ENCODE measurements around the gene GRIK3.

The GRIK3 gene

DNA sequence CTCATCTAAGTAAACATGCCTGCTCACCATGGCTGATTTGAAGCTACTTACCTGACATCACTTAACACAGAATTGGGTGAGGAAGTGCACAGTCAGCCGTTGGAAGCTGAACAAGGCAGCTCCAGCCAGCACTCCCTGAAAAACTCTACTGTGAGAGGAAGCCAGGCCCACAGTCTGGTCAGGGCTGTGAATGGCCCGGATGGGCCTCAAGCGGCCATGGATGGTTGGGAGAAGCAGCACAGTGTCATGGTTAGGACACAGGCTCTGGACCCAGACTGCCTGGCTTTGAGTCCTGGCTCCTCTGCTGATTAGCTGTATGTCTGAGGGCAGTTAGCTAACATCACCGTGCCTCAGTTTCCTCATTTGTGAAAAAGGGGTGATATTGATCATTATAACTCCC is 267.8 kb downstream of the GRIK3 start:
- H3K4me3 ChIP-seq (ENCODE audit: low read depth, low read length) = no peak overlapping the region
- TF ChIP-seq, protein P1, sequence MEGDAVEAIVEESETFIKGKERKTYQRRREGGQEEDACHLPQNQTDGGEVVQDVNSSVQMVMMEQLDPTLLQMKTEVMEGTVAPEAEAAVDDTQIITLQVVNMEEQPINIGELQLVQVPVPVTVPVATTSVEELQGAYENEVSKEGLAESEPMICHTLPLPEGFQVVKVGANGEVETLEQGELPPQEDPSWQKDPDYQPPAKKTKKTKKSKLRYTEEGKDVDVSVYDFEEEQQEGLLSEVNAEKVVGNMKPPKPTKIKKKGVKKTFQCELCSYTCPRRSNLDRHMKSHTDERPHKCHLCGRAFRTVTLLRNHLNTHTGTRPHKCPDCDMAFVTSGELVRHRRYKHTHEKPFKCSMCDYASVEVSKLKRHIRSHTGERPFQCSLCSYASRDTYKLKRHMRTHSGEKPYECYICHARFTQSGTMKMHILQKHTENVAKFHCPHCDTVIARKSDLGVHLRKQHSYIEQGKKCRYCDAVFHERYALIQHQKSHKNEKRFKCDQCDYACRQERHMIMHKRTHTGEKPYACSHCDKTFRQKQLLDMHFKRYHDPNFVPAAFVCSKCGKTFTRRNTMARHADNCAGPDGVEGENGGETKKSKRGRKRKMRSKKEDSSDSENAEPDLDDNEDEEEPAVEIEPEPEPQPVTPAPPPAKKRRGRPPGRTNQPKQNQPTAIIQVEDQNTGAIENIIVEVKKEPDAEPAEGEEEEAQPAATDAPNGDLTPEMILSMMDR (conservative IDR thresholded peaks at IDR 0.05; ENCODE audit: low read depth, low read length) = no peak
- DNase-seq (ENCODE audit: low read depth) = no peak

DNA sequence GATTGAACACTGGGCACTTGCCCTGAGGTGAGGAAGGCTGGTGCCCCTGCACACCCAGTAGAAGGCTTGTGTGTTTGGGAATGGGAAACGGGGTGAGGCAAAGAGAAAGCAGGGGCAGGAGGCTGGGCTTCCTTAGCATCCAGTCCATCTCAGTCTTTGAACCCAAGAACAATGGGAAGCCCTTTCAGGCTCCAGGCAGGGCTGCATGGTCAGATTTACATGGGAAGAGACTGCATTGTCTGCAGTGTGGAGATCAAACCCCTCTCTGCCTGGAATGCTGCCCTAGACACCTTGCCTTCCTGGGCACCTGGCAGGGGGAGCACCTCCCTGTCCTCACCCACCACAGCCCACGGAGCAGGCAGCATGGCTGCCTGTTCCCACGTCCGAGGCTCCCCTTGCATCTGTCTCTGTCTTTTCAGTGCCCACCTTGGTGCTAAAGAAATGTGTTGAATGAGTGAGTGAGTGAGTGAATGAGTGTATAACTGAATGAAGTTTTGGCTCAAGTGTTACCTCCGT is 268.5 kb downstream of the GRIK3 start:
- DNase-seq (ENCODE audit: low read depth) = no peak
- H3K4me3 ChIP-seq (ENCODE audit: low read depth, low read length) = no peak overlapping the region
- TF ChIP-seq, protein P1 (conservative IDR thresholded peaks at IDR 0.05; ENCODE audit: low read depth, low read length) = no peak

DNA sequence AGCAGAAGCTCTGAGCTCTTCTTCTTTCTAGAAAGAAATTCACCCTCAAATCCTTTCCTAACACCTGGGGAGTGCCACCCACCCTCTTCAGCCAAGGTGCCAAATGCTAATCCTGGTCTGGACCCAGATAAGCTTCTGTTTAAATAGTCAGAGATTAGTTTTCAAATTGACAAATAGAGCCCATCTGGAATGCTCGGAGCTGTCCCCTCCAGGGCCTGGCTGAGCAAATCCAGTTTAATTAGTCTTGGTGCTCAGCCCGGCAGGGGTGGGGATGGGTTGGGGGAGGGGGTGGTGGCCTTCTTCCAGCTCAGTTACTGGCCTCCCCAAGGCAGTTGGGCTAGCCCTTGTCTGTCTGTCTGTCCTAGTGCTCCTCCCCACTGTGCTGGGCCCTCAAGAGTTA is 269.5 kb downstream of the GRIK3 start:
- DNase-seq (ENCODE audit: low read depth) = no peak
- H3K4me3 ChIP-seq (ENCODE audit: low read depth, low read length) = no peak overlapping the region
- TF ChIP-seq, protein P1 (conservative IDR thresholded peaks at IDR 0.05; ENCODE audit: low read depth, low read length) = no peak

DNA sequence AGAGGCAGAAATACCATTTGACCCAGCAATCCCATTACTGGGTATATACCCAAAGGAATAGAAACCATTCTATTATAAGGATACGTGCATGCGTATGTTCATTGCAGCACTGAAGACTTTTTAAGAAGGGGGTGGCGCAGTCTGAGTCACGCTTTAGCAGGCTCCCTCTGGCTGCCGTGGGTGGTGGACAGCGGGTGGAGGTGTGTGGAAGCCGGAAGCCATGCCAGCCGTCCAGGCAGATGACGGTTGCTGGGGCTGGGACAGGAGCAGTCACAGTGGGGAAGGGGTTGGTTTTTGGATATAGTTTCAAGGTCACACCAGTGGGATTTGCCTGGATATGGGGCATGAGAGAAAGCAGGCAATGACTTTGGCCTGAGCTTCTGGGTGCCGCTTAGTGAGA is 270.5 kb downstream of the GRIK3 start:
- no peak overlapping the region for H3K4me3 ChIP-seq (ENCODE audit: low read depth, low read length)
- TF ChIP-seq, protein P1 (conservative IDR thresholded peaks at IDR 0.05; ENCODE audit: low read depth, low read length) = no peak
- DNase-seq (ENCODE audit: low read depth) = no peak

DNA sequence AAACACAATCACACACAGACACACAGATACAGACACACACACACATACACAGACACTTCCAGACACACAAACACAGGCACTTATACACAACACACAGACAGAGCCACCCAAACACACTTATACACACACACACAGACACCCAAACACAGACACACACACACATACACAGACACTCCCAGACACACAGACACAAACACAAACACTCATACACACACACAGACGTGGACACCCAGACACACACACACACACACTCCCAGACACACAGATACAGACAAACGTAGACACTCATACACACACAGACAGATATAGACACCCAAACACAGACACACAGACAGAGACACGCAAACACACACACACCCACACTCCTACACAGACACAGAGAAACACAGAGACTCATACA is 272.1 kb downstream of the GRIK3 start:
- DNase-seq (ENCODE audit: low read depth) = no peak
- TF ChIP-seq, protein P1 (conservative IDR thresholded peaks at IDR 0.05; ENCODE audit: low read depth, low read length) = no peak
- no peak overlapping the region for H3K4me3 ChIP-seq (ENCODE audit: low read depth, low read length)

DNA sequence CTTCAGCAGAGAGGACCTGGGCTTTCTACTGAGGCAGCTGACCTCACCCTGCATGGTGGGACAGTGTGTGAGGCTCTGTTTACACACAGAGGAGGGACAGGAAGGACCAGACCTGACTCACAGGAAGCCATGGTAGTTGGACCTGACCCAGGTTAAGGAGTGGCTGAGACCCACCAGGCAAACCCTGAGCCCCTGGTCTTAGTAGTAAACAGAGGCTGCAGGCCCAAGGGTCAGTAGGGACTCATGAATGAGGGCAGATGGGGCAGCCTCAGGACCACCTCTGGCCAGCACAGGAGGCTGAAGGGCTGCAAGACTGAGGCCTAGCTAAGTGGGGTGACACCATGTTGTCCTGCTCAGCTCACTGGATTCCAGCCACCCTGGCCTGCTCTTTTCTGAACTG is 273.2 kb downstream of the GRIK3 start:
- H3K4me3 ChIP-seq (ENCODE audit: low read depth, low read length) = no peak overlapping the region
- DNase-seq (ENCODE audit: low read depth) = no peak
- TF ChIP-seq, protein P1 (conservative IDR thresholded peaks at IDR 0.05; ENCODE audit: low read depth, low read length) = no peak

DNA sequence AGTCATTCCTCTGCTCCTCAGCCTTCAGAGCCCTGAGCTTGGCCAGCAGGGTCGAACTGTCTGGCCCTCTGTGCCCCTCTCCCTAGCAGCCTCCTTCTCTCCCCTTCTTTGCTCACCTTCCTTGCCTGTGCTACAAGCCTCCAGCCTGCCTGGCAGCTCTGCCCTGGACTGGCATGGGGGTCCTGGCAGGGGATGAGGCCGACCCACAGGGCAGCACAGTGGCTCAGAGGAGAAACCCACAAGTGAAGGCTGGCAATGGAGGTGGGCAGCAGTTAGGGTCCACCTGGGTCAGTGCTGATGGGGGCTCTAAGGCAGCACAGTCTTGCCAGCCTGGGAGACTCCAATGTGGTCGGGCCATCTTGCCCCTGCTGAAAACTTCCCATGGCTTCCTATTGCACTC is 274.2 kb downstream of the GRIK3 start:
- DNase-seq (ENCODE audit: low read depth) = no peak
- no peak overlapping the region for H3K4me3 ChIP-seq (ENCODE audit: low read depth, low read length)
- TF ChIP-seq, protein P1 (conservative IDR thresholded peaks at IDR 0.05; ENCODE audit: low read depth, low read length) = no peak

All from choroid plexus epithelial cell (primary cell).